H1 (cell line): ENCODE measurements around the gene RWDD4. TPM values are rescaled to one million over a fixed set of nuclear protein-coding genes. Genes with fewer than 3 reads are reported as not detected.

Experiments
- CTCF ChIA-PET: fragments of 300-600 bp; sonication (Branson Sonifier 250); formaldehyde crosslinking; loops from one replicate; lab custom pipeline; 2021; ENCODE audit not compliant: partially characterized antibody; lab: Charles Lee
- POLR2A ChIA-PET: fragments of 300-600 bp; sonication (Branson Sonifier 250); formaldehyde crosslinking; loops from one replicate; lab custom pipeline; 2021; ENCODE audit warnings: inconsistent platforms; ENCODE audit not compliant: partially characterized antibody; lab: Charles Lee
- DNase-seq, 2 experiments: peaks; one replicate each; pipeline versions ENCODE4 v3.0.0 to v3.0.0-alpha.2; 2010 to 2022; ENCODE audit warnings: low spot score in 2 of 2, low read depth in 1 of 2, mixed read lengths in 1 of 2
- FAIRE-seq: peaks from 2 replicates; lab custom pipeline; 2011; peaks lifted over from hg19 to GRCh38; lab: Jason Lieb, UNC
- H2AFZ ChIP-seq: 2 replicates; pipeline ENCODE4 v1.8.1; 2012; ENCODE audit warnings: low read length, inconsistent platforms
- H2AK5ac ChIP-seq: 2 replicates; pipeline ENCODE4 v1.6.1; 2013; ENCODE audit warnings: low read depth, low read length
- H2BK120ac ChIP-seq: replicated peaks from 2 replicates; pipeline ENCODE3; 2013; ENCODE audit warnings: low read depth, low read length, inconsistent platforms
- H2BK12ac ChIP-seq: 2 replicates; pipeline ENCODE4 v1.6.1; 2013; ENCODE audit warnings: low read depth, low read length
- H2BK15ac ChIP-seq: 2 replicates; pipeline ENCODE4 v1.6.1; 2013; ENCODE audit warnings: low read length
- H2BK20ac ChIP-seq: 2 replicates; pipeline ENCODE4 v1.6.1; 2013; ENCODE audit warnings: low read length
- H2BK5ac ChIP-seq: 2 replicates; pipeline ENCODE4 v1.6.1; 2013; ENCODE audit warnings: low read depth, low read length
- H3K14ac ChIP-seq: 2 replicates; pipeline ENCODE4 v1.6.1; 2013; ENCODE audit warnings: inconsistent platforms; ENCODE audit not compliant: insufficient read length
- H3K18ac ChIP-seq: 2 replicates; pipeline ENCODE4 v1.6.1; 2013; ENCODE audit warnings: low read length; ENCODE audit errors: extremely low read depth
- H3K23ac ChIP-seq: 2 replicates; pipeline ENCODE4 v1.6.1; 2013; ENCODE audit warnings: inconsistent platforms; ENCODE audit not compliant: insufficient read length
- H3K23me2 ChIP-seq: 2 replicates; pipeline ENCODE4 v1.6.1; 2013; ENCODE audit warnings: low read depth, low read length
- H3K27ac ChIP-seq: 2 replicates; pipeline ENCODE4 v1.6.1; 2011; ENCODE audit warnings: low read depth, low read length, inconsistent platforms
- H3K27me3 ChIP-seq, 4 experiments: replicated peaks in 1 of 4; 1 replicate in 1 of 4; 2 replicates in 3 of 4; pipeline versions ENCODE4 v1.6.1 to v1.8.1; 2011 to 2013; ENCODE audit warnings: low read length in 3 of 4, mild to moderate bottlenecking in 3 of 4, inconsistent platforms in 2 of 4, mixed read lengths in 2 of 4, moderate library complexity in 1 of 4; ENCODE audit not compliant: control insufficient read depth in 3 of 4, insufficient read depth in 3 of 4; ENCODE audit errors: extremely low read depth in 1 of 4
- H3K36me3 ChIP-seq, 4 experiments: 2 replicates each; pipeline versions ENCODE4 v1.6.1 to v1.8.1; 2011 to 2013; ENCODE audit warnings: mild to moderate bottlenecking in 4 of 4, low read length in 3 of 4, moderate library complexity in 2 of 4, control low read depth in 1 of 4, inconsistent platforms in 1 of 4; ENCODE audit not compliant: insufficient read depth in 4 of 4, control insufficient read depth in 2 of 4
- H3K4ac ChIP-seq: replicated peaks from 2 replicates; pipeline ENCODE3; 2013; ENCODE audit warnings: low read length, low read depth, mixed read lengths, inconsistent platforms; ENCODE audit not compliant: insufficient read length
- H3K4me1 ChIP-seq, 4 experiments: replicated peaks in 1 of 4; 1 replicate in 1 of 4; 2 replicates in 3 of 4; pipeline versions ENCODE4 v1.6.1 to v1.8.1; 2011 to 2013; ENCODE audit warnings: low read length in 3 of 4, inconsistent platforms in 2 of 4, mixed read lengths in 1 of 4; ENCODE audit not compliant: insufficient read depth in 4 of 4, control insufficient read depth in 3 of 4
- H3K4me2 ChIP-seq, 2 experiments: 2 replicates each; pipeline versions ENCODE4 v1.6.1 to v1.8.1; 2011 to 2013; ENCODE audit warnings: low read depth in 2 of 2, low read length in 2 of 2, control low read depth in 1 of 2, inconsistent platforms in 1 of 2, mild to moderate bottlenecking in 1 of 2; ENCODE audit not compliant: insufficient read depth in 1 of 2
- H3K4me3 ChIP-seq, 4 experiments: fragments of 200-600, 300-600 bp in 1 of 4; sonication (generic), shearing (Covaris generic), sonication (Bioruptor Twin) in 1 of 4; 2 replicates each; pipeline versions ENCODE4 v1.5.1 to v1.8.1; 2011 to 2016; ENCODE audit warnings: low read length in 4 of 4, low read depth in 3 of 4, control low read depth in 2 of 4, inconsistent platforms in 2 of 4, mild to moderate bottlenecking in 2 of 4, mixed read lengths in 1 of 4, moderate library complexity in 1 of 4; ENCODE audit not compliant: insufficient read depth in 2 of 4; ENCODE audit errors: extremely low read depth in 1 of 4
- H3K56ac ChIP-seq: replicated peaks from 2 replicates; pipeline ENCODE3; 2013; ENCODE audit warnings: low read depth, mild to moderate bottlenecking, mixed read lengths, low read length, inconsistent platforms; ENCODE audit not compliant: insufficient read length
- H3K79me1 ChIP-seq: 2 replicates; pipeline ENCODE4 v1.6.1; 2013; ENCODE audit warnings: low read depth, low read length, control low read depth
- H3K79me2 ChIP-seq, 2 experiments: 2 replicates each; pipeline versions ENCODE4 v1.6.1 to v1.8.1; 2012 to 2013; ENCODE audit warnings: low read length in 2 of 2, mild to moderate bottlenecking in 2 of 2, inconsistent platforms in 1 of 2; ENCODE audit not compliant: insufficient read depth in 2 of 2, control insufficient read depth in 1 of 2
- H3K9ac ChIP-seq, 4 experiments: replicated peaks in 1 of 4; 1 replicate in 1 of 4; 2 replicates in 3 of 4; pipeline versions ENCODE4 v1.6.1 to v1.8.1; 2011 to 2013; ENCODE audit warnings: low read depth in 3 of 4, low read length in 3 of 4, control low read depth in 2 of 4, mild to moderate bottlenecking in 2 of 4, moderate library complexity in 2 of 4, inconsistent platforms in 1 of 4; ENCODE audit errors: extremely low read depth in 1 of 4
- H3K9me3 ChIP-seq, 2 experiments: 2 replicates each; pipeline versions ENCODE4 v1.6.1 to v1.8.1; 2012 to 2013; ENCODE audit warnings: mild to moderate bottlenecking in 2 of 2, moderate library complexity in 2 of 2, control low read depth in 1 of 2, inconsistent platforms in 1 of 2, low read depth in 1 of 2, low read length in 1 of 2, mixed read lengths in 1 of 2; ENCODE audit not compliant: insufficient read depth in 2 of 2
- H4K20me1 ChIP-seq, 2 experiments: replicated peaks in 1 of 2; 2 replicates each; pipeline versions ENCODE3 to v1.8.1; 2011 to 2013; ENCODE audit warnings: inconsistent platforms in 2 of 2, low read length in 2 of 2, mild to moderate bottlenecking in 1 of 2; ENCODE audit not compliant: insufficient read depth in 2 of 2, control insufficient read depth in 1 of 2
- H4K5ac ChIP-seq: 2 replicates; pipeline ENCODE4 v1.6.1; 2013; ENCODE audit warnings: low read length, low read depth, mixed read lengths, inconsistent platforms; ENCODE audit not compliant: insufficient read length
- H4K8ac ChIP-seq: 2 replicates; pipeline ENCODE4 v1.8.0; 2013; ENCODE audit warnings: mild to moderate bottlenecking, moderate library complexity, low read length, inconsistent platforms; ENCODE audit not compliant: insufficient read depth; ENCODE audit errors: extremely low read depth
- H4K91ac ChIP-seq: replicated peaks from 2 replicates; pipeline ENCODE3; 2013; ENCODE audit warnings: low read length, mixed read lengths, inconsistent platforms; ENCODE audit not compliant: insufficient read length
- BACH1 ChIP-seq: IDR thresholded peaks from 2 replicates; pipeline ENCODE4 v1.6.1; 2012; ENCODE audit warnings: low read length, improper control_type of control experiment
- CHD1 ChIP-seq: IDR thresholded peaks from 2 replicates; pipeline ENCODE4 v1.6.1; 2012; ENCODE audit warnings: low read depth, low read length, improper control_type of control experiment
- CREB1 ChIP-seq: IDR thresholded peaks from 2 replicates; pipeline ENCODE4 v1.6.1; 2012; ENCODE audit warnings: inconsistent platforms
- EGR1 ChIP-seq: IDR thresholded peaks from 2 replicates; pipeline ENCODE4 v1.6.1; 2011; ENCODE audit warnings: low read depth, low read length, borderline replicate concordance
- KDM1A ChIP-seq: fragments of 200-600, 300-600 bp; sonication (generic); IDR thresholded peaks from 2 replicates; pipeline ENCODE4 v1.7.1; 2016; ENCODE audit warnings: mild to moderate bottlenecking, low read length, borderline replicate concordance
- PHF8 ChIP-seq: fragments of 200-600 bp; sonication (generic); conservative IDR thresholded peaks from 2 replicates; pipeline ENCODE4 v1.7.1; 2012; ENCODE audit warnings: low read depth, mild to moderate bottlenecking, inconsistent platforms, low read length, moderate library complexity
- RAD21 ChIP-seq, 2 experiments: IDR thresholded peaks in 1 of 2; conservative IDR thresholded peaks in 1 of 2; 2 replicates each; pipeline ENCODE4 v1.6.1; 2011; ENCODE audit warnings: low read depth in 2 of 2, low read length in 2 of 2, improper control_type of control experiment in 1 of 2, inconsistent platforms in 1 of 2, mild to moderate bottlenecking in 1 of 2, moderate library complexity in 1 of 2
- RBBP5 ChIP-seq: IDR thresholded peaks from 2 replicates; pipeline ENCODE4 v1.7.1; 2012; ENCODE audit warnings: low read depth, mild to moderate bottlenecking, inconsistent platforms, low read length, moderate library complexity, borderline replicate concordance
- RFX5 ChIP-seq: IDR thresholded peaks from 2 replicates; pipeline ENCODE4 v1.6.1; 2011; ENCODE audit warnings: low read depth, low read length, improper control_type of control experiment, borderline replicate concordance
- RNF2 ChIP-seq: fragments of 200-900, 300-1000 bp; sonication (generic); IDR thresholded peaks from 2 replicates; pipeline ENCODE4 v1.7.1; 2016; ENCODE audit warnings: borderline replicate concordance, low read depth, mild to moderate bottlenecking, antibody characterized with exemption, low read length; ENCODE audit not compliant: poor library complexity, severe bottlenecking; ENCODE audit errors: missing control alignments
- RXRA ChIP-seq: IDR thresholded peaks from 2 replicates; pipeline ENCODE4 v1.6.1; 2011; ENCODE audit warnings: low read depth, mild to moderate bottlenecking, low read length, moderate library complexity; ENCODE audit not compliant: insufficient read depth
- ZNF274 ChIP-seq: IDR thresholded peaks from 2 replicates; pipeline ENCODE4 v1.7.0; 2012; ENCODE audit warnings: low read length, borderline replicate concordance; ENCODE audit errors: extremely low read depth
- WGBS, 2 experiments: shearing (Covaris generic) in 1 of 2; methylation state at CpG; one replicate each; pipeline versions ENCODE4 v1.1.6 to v1.1.7; 2013 to 2015; ENCODE audit warnings: low lambda C conversion rate in 2 of 2, mixed read lengths in 2 of 2, inconsistent platforms in 1 of 2, low coverage in 1 of 2, missing lambda C conversion rate in 1 of 2; ENCODE audit not compliant: insufficient replicate concordance in 2 of 2, insufficient coverage in 1 of 2, insufficient read length in 1 of 2; ENCODE audit errors: extremely low coverage in 1 of 2, missing lambda C conversion rate in 1 of 2; 5-methylcytosine and 5-hydroxymethylcytosine counted together
- polyA plus RNA-seq, 7 experiments: library from polyadenylated mRNA; depleted of rRNA in 3 of 7; stranded (reverse) in 5 of 7; unstranded in 2 of 7; fragments of >200 nt in 5 of 7; fragments of 200-250 nt in 2 of 7; gene quantifications; 1 replicate in 5 of 7; 2 replicates in 1 of 7; 4 replicates in 1 of 7; pipeline versions ENCODE4 v1.2.1 to v1.2.3, GENCODE V29; 2011 to 2013; ENCODE audit warnings: missing spikeins in 2 of 7, mixed read lengths in 2 of 7
- total RNA-seq: library from RNA; stranded (reverse); fragmentation: NEBNext Ultra II Directional; extraction: Animal tissue kit (Norgen Biotek cat#: 25700); gene quantifications from 2 replicates; pipeline ENCODE4 v1.2.1, GENCODE V29; 2021
- TF ChIP-seq, protein P1 (sequence below): IDR thresholded peaks from 2 replicates; pipeline ENCODE4 v1.6.1; 2012; ENCODE audit warnings: inconsistent platforms

The RWDD4 gene
- total and polyA plus RNA-seq, 2 of the 8 experiments (the other 6 are each of a cell fraction or from before 2014, with no cell fraction given): 5.4 to 18.9 TPM

DNA sequence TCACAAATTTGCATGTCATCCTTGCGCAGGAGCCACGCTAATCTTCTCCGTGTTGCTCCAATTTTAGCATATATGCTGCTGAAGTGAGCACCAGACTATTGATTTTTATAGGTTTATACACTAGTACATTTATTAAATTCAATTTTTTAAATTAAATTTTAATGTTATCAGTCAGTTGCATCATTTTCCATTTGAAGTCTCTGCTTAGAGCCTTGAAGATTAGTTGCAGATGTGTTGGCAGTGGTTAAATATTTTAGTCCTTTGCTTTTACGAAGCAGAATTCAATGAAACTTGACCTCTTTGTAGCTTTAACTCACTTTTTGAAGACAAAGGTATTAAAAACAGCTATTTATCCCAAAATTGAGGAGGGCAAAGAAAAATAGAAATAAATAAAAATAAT, 16.6 kb upstream of the RWDD4 start:
- no peak overlapping the region for H2BK12ac ChIP-seq
- TF ChIP-seq EGR1 (no peak), CHD1 (no peak), RFX5 (no peak), KDM1A (no peak), PHF8 (no peak), RBBP5 (no peak), RXRA (no peak), RAD21 (IDR thresholded peaks at IDR 0.05 in 1 of 2, conservative IDR thresholded peaks at IDR 0.05 in 1 of 2; ENCODE audit: low read depth in 2 of 2, low read length in 2 of 2) (no peak), BACH1 (no peak), ZNF274 (no peak), RNF2 (no peak), CREB1 (no peak)
- TF ChIP-seq, protein P1, sequence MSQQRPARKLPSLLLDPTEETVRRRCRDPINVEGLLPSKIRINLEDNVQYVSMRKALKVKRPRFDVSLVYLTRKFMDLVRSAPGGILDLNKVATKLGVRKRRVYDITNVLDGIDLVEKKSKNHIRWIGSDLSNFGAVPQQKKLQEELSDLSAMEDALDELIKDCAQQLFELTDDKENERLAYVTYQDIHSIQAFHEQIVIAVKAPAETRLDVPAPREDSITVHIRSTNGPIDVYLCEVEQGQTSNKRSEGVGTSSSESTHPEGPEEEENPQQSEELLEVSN: no peak

More for the DNA sequence above, 16.6 kb upstream of the RWDD4 start:
- ChIA-PET POLR2A (interaction anchor here (0.6 to 0.8 kb wide), 2 partner anchors 11 to 1125 kb away, joined by 3 read pairs; no protein-coding TSS in a partner anchor), CTCF (interaction anchor here (0.6 to 0.7 kb wide), 2 partner anchors 25 to 426 kb away, joined by 3 read pairs; no protein-coding TSS in a partner anchor)
- Histone ChIP-seq H3K4me1 (no peaks in the 10 kb centered on the region), H3K79me2 (no peaks in the 10 kb centered on the region), H3K23ac (no peak overlapping the region), H3K27me3 (peaks cover 0 to 1% (median 0%) of the 10 kb centered on the region in 4 experiments; a peak in 1 of 7 replicates), H3K79me1 (no peaks in the 10 kb centered on the region), H2BK120ac (no peak overlapping the region), H3K36me3 (peaks cover 0 to 25% (median 7%) of the 10 kb centered on the region in 4 experiments; a peak in 5 of 8 replicates), H2BK20ac (no peak overlapping the region), H2AK5ac (no peak overlapping the region), H3K14ac (no peak overlapping the region), H4K5ac (no peak overlapping the region), H3K4me3 (no peak overlapping the region), H2AFZ (no peak overlapping the region), H3K9ac (no peak overlapping the region), H4K20me1 (no peaks in the 10 kb centered on the region), H3K56ac (no peak overlapping the region), H2BK5ac (no peak overlapping the region), H3K27ac (no peak overlapping the region), H4K91ac (no peak overlapping the region), H3K4ac (no peak overlapping the region), H3K9me3 (no peaks in the 10 kb centered on the region), H3K18ac (no peak overlapping the region), H2BK15ac (no peak overlapping the region), H3K4me2 (no peak overlapping the region), H4K8ac (no peak overlapping the region), H3K23me2 (no peaks in the 10 kb centered on the region)
- no peak for FAIRE-seq
- no peak for DNase-seq
- WGBS, 2 experiments: 92% methylated on average over 4 of the region's 4 CpGs; no CpG with 5 or more reads in 1 of the 2 experiments
